Peyer's patch (tissue), 4 donors: Measurements from ENCODE around the gene PDCD5.

Source experiments
- CTCF ChIP-seq, 6 experiments: fragments of 450-650 bp in 4 of 6; fragments of 200-600 bp in 2 of 6; sonication (generic) in 1 of 6; IDR thresholded peaks; one replicate each; pipeline ENCODE4 v1.5.1; 2017 to 2019; ENCODE audit warnings: antibody characterized with exemption in 6 of 6, mild to moderate bottlenecking in 3 of 6, moderate library complexity in 1 of 6
- POLR2A ChIP-seq, 2 donors: fragments of 450-650 bp; IDR thresholded peaks; one replicate each; pipeline ENCODE4 v1.5.1; 2017; ENCODE audit warnings: antibody characterized with exemption in 2 of 2, mild to moderate bottlenecking in 2 of 2, moderate library complexity in 2 of 2

GRCh38 chr19:32599258-32599657 lies 18.3 kb downstream of the PDCD5 start:
- TF ChIP-seq CTCF (IDR thresholded peaks at IDR 0.05): no peak
- no peak for TF ChIP-seq POLR2A (IDR thresholded peaks at IDR 0.05)
